Measurements from ENCODE around the gene TMPRSS11A.

DNA sequence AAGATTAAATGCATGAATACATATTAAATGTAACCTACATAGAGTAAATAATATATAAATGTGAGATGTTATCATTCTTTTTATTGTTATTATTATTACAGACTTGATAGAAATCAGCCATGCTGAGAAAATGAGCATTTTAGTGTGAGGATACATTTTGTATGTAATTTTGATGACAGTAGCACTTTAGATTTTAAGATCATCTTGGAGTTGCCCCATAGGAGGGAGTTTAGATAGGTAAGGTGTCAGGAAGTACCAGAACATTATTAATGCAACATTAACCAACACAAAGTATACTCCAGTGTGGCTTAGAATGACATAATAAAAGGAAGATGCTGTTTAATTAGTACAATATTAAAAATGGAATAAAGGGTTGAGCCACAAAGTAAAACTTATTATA lies 8.4 kb downstream of the TMPRSS11A start:
- no peak for TF ChIP-seq GATA2 (IDR thresholded peaks at IDR 0.05; ENCODE audit: low read depth, low read length)
- TF ChIP-seq GATA3 (IDR thresholded peaks at IDR 0.05; ENCODE audit: low read depth, low read length), result no peak

All from SH-SY5Y (cell line).